ENCODE measurements around the gene AXL. TPM values are rescaled to one million over a fixed set of nuclear protein-coding genes. Genes with fewer than 3 reads are reported as not detected.

Gene AXL
- total RNA-seq, 6 experiments from 2014 or later: 419 to 474 (median 458) TPM

DNA sequence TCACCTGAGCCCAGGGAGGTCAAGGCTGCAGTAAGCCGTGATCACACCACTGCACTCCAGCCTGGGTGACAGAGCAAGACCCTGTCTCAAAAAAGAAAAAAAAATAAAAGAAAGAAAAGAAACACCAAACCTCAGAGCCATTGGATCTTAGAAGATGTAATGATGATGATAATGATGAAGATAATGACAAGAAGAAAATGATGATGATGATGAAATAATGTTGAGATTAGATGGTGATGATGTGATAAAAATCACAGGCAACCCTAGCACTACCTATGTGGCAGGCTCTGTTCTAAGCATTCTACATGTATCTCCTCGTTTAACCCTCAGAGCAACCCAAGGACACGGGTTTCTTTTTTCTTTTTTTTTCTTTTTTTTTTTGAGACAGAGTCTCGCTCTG, 25.1 kb downstream of the AXL start:
- Mint-ChIP-seq H3K27ac (no peak overlapping the region), H3K36me3 (ENCODE audit: low read depth) (peaks cover 30% of the 10 kb centered on the region), H3K27me3 (ENCODE audit: insufficient read depth) (peaks cover 16% of the 10 kb centered on the region), H3K9me3 (no peaks in the 10 kb centered on the region), H3K4me1 (ENCODE audit: low read depth) (no peaks in the 10 kb centered on the region; the same call in 1 of the 2 replicates), H3K4me3 (no peak overlapping the region)
- TF ChIP-seq, protein P1, sequence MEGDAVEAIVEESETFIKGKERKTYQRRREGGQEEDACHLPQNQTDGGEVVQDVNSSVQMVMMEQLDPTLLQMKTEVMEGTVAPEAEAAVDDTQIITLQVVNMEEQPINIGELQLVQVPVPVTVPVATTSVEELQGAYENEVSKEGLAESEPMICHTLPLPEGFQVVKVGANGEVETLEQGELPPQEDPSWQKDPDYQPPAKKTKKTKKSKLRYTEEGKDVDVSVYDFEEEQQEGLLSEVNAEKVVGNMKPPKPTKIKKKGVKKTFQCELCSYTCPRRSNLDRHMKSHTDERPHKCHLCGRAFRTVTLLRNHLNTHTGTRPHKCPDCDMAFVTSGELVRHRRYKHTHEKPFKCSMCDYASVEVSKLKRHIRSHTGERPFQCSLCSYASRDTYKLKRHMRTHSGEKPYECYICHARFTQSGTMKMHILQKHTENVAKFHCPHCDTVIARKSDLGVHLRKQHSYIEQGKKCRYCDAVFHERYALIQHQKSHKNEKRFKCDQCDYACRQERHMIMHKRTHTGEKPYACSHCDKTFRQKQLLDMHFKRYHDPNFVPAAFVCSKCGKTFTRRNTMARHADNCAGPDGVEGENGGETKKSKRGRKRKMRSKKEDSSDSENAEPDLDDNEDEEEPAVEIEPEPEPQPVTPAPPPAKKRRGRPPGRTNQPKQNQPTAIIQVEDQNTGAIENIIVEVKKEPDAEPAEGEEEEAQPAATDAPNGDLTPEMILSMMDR (IDR thresholded peaks at IDR 0.05): no peak
- no peak for DNase-seq

DNA sequence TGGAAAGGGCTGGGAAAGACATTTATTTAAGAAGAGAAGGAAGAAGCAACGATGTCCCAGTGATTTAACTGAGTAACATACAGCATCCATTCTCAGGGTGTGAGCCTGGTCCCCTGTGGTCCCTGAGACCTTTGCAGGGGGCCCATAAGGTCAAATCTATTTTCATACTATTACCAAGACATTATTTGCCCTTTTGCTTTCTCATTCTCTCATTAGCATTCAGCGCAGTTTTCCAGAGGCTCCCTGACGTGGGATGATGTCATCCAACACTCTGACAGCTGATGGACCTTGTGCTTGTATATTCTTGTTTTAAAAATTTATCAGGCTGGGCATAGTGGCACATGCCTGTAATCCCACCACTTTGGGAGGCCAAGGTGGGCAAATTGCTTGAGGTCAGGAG, 26.8 kb downstream of the AXL start:
- no peaks in the 10 kb centered on the region for H3K9me3 Mint-ChIP-seq
- H3K4me3 Mint-ChIP-seq: no peak overlapping the region
- DNase-seq: no peak
- H3K4me1 Mint-ChIP-seq (ENCODE audit: low read depth): no peaks in the 10 kb centered on the region
- H3K27ac Mint-ChIP-seq: peak overlapping the region; percentile 42; the same call in 1 of the 2 replicates
- TF ChIP-seq, protein P1 (IDR thresholded peaks at IDR 0.05): no peak
- H3K36me3 Mint-ChIP-seq (ENCODE audit: low read depth): peaks cover 37% of the 10 kb centered on the region
- peaks cover 16% of the 10 kb centered on the region for H3K27me3 Mint-ChIP-seq (ENCODE audit: insufficient read depth)

DNA sequence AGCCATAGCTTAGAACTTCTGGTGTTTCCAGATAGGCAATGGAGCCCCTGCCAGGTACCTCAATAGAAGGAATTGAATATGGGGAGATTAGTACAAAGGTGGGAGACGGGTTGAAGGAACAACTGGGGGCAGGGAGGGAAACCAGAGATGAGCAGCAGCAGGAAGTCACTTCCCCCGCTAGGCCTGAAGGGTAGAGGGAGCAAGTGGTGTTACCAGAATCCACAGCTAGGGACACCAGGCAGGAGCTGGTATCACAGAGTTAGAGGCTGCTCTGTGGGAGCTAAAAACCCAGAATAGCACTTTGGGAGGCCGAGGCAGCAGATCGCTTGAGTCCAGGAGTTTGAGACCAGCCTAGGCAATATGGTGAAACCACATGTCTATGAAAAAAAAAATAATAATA, 29.9 kb downstream of the AXL start:
- Mint-ChIP-seq H3K36me3 (ENCODE audit: low read depth) (peaks cover 52% of the 10 kb centered on the region), H3K9me3 (no peaks in the 10 kb centered on the region), H3K27ac (peak overlapping the region; percentile 69), H3K4me3 (no peak overlapping the region), H3K27me3 (ENCODE audit: insufficient read depth) (peaks cover 22% of the 10 kb centered on the region), H3K4me1 (ENCODE audit: low read depth) (no peaks in the 10 kb centered on the region; the same call in 1 of the 2 replicates)
- TF ChIP-seq, protein P1 (IDR thresholded peaks at IDR 0.05): peak; percentile 23; the same call in 1 of the 2 replicates
- no peak for DNase-seq

DNA sequence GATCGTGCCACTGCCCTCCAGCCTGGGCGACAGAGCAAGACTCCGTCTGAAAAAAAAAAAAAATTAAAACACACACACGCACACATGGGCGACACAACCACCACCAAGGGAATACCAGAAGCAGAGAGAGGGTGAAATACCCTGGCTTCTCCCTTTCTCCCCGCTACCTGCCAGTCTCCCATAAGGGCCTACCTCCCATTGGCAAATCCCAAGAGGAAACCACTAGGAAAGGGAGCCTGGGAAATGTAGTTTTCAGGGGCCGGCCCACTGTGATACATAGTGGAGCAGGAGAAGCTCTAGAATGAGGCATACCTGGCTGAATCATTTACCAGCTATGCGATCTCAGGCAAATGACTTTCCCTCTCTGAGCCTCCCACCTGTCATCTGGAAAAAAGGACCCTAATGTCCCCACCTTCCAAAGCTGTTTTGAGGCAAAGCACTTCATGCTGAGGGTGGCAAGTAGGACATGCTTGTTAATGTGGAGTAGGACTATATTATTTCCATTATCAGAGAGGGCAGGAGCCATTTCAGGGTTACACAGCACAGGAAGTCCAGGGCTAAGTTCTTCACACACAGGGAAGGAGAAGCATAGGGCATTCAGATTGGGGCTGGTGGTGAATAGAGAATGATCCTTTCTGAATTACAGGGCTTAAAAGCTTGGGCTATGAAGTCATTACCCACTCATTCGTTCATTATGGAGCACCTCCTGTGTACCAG, 30.8 kb downstream of the AXL start:
- DNase-seq: no peak
- H3K36me3 Mint-ChIP-seq (ENCODE audit: low read depth): peaks cover 58% of the 10 kb centered on the region

DNA sequence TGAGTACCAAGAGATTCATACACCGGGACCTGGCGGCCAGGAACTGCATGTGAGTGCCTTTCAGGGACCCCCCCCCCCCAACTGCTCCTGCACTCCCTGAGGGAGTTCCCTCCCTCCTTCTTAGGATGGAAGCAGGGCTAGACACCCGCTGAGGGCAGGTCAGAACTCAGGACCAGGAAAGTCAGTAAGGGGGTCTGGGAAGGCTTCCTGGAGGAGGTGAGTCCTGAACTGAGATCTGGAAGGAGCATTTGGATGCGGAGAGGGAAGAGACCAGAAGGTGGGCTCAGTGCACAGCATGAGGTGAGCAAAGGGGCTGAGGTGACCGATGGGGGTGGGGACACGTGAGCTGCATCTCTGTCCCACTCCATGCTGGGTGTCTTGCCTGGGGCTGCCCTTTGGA, 34.6 kb downstream of the AXL start:
- Mint-ChIP-seq H3K4me3 (no peak overlapping the region), H3K36me3 (ENCODE audit: low read depth) (peaks cover 47% of the 10 kb centered on the region), H3K9me3 (no peaks in the 10 kb centered on the region), H3K4me1 (ENCODE audit: low read depth) (peaks cover 1% of the 10 kb centered on the region; the same call in 1 of the 2 replicates), H3K27ac (peak overlapping the region; percentile 55; the same call in 1 of the 2 replicates), H3K27me3 (ENCODE audit: insufficient read depth) (peaks cover 9% of the 10 kb centered on the region)
- TF ChIP-seq, protein P1 (IDR thresholded peaks at IDR 0.05): no peak
- no peak for DNase-seq

More for the DNA sequence above, 30.8 kb downstream of the AXL start:
- Mint-ChIP-seq H3K4me3 (no peak overlapping the region), H3K27ac (peak overlapping the region; percentile 13; the same call in 1 of the 2 replicates), H3K9me3 (no peaks in the 10 kb centered on the region), H3K4me1 (ENCODE audit: low read depth) (no peaks in the 10 kb centered on the region; the same call in 1 of the 2 replicates), H3K27me3 (ENCODE audit: insufficient read depth) (peaks cover 22% of the 10 kb centered on the region)
- TF ChIP-seq, protein P1 (IDR thresholded peaks at IDR 0.05): no peak
